Mammary epithelial cell (primary cell): Measurements from ENCODE around the gene CST3.

Experiments
- EZH2 ChIP-seq: IDR thresholded peaks from 2 replicates; pipeline ENCODE4 v1.6.1; 2012; ENCODE audit warnings: low read length, inconsistent platforms, borderline replicate concordance
- TF ChIP-seq, protein P1 (sequence below), 2 donors: IDR thresholded peaks in 1 of 2; conservative IDR thresholded peaks in 1 of 2; 2 replicates each; pipeline ENCODE4 v1.5.1; 2011 to 2012; ENCODE audit warnings: inconsistent platforms in 2 of 2, low read length in 2 of 2, mild to moderate bottlenecking in 2 of 2, control low read depth in 1 of 2, low read depth in 1 of 2; ENCODE audit not compliant: insufficient read depth in 1 of 2; ENCODE audit errors: extremely low read depth in 1 of 2

DNA sequence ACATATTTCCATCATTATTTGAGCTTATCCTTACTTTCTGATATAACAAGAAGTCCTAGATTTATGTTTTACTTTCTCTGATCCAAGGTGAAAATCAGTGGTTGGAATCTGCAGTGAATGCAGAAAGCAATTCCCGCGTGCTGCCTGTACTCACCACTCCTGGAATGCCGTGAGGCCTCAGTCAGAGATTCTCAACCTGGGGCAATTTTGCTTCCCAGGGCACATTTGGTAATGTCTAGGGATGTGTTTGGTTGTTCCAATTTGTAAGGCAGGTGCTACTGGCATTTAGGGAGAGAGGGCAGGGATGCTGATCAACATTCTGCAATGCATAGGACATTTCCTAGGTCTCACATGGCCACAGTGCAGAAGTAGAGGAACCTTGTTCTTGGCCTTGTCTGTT is 27.2 kb upstream of the CST3 start:
- TF ChIP-seq, protein P1, sequence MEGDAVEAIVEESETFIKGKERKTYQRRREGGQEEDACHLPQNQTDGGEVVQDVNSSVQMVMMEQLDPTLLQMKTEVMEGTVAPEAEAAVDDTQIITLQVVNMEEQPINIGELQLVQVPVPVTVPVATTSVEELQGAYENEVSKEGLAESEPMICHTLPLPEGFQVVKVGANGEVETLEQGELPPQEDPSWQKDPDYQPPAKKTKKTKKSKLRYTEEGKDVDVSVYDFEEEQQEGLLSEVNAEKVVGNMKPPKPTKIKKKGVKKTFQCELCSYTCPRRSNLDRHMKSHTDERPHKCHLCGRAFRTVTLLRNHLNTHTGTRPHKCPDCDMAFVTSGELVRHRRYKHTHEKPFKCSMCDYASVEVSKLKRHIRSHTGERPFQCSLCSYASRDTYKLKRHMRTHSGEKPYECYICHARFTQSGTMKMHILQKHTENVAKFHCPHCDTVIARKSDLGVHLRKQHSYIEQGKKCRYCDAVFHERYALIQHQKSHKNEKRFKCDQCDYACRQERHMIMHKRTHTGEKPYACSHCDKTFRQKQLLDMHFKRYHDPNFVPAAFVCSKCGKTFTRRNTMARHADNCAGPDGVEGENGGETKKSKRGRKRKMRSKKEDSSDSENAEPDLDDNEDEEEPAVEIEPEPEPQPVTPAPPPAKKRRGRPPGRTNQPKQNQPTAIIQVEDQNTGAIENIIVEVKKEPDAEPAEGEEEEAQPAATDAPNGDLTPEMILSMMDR (conservative IDR thresholded peaks at IDR 0.05 in 1 of 2, IDR thresholded peaks at IDR 0.05 in 1 of 2; ENCODE audit: extremely low read depth in 1 of 2, insufficient read depth in 1 of 2, low read depth in 1 of 2, low read length in 2 of 2): no peak
- TF ChIP-seq EZH2: no peak
